ENCODE data around the gene TTC7B.

TTC7B gene

GRCh38 chr14:90541076-90541634 is 275.1 kb downstream of the TTC7B start:
- Histone ChIP-seq H3K4me2 (ENCODE audit: low read length) (no peak overlapping the region), H3K27ac (no peak overlapping the region)

DNA sequence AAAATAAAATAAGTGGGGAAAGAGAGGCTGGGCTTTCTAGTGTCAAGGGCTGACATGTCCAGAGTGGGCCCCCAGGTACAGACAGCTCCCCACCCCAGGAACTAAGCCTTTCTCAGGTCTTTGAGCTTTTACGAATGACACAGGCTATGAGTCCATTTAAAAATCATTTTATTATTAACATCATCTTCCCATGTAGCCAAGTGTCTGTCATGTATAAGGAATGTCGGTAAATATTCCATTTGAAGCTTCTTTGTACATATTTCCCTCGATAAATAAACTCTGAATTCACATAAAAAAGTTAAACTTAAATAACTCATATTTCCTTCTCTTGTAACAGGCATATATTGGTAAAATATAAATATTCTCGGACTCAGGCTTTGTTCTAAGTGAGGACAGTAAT is 275.8 kb downstream of the TTC7B start:
- no peak overlapping the region for H2AFZ ChIP-seq
- H3K4me3 ChIP-seq (ENCODE audit: low read depth, low read length), result no peak overlapping the region
- no peaks in the 10 kb centered on the region for H3K9me3 ChIP-seq (ENCODE audit: control insufficient read depth, low read length)
- no peaks in the 10 kb centered on the region for H3K79me2 ChIP-seq
- no peaks in the 10 kb centered on the region for H3K27me3 ChIP-seq (ENCODE audit: control insufficient read depth, insufficient read depth, low read length)
- H3K4me1 ChIP-seq, result peaks cover 19% of the 10 kb centered on the region
- H3K27ac ChIP-seq, result no peak overlapping the region
- TF ChIP-seq CTCF (IDR thresholded peaks at IDR 0.05), result no peak
- no peak overlapping the region for H3K9ac ChIP-seq
- H3K36me3 ChIP-seq (ENCODE audit: control insufficient read depth, insufficient read depth, low read length), result no peaks in the 10 kb centered on the region
- H3K4me2 ChIP-seq (ENCODE audit: low read length), result no peak overlapping the region

More at GRCh38 chr14:90541076-90541634, 275.1 kb downstream of the TTC7B start:
- H3K36me3 ChIP-seq (ENCODE audit: control insufficient read depth, insufficient read depth, low read length), result no peaks in the 10 kb centered on the region
- H3K27me3 ChIP-seq (ENCODE audit: control insufficient read depth, insufficient read depth, low read length), result no peaks in the 10 kb centered on the region
- H2AFZ ChIP-seq, result no peak overlapping the region
- no peak for TF ChIP-seq CTCF (IDR thresholded peaks at IDR 0.05)
- peaks cover 24% of the 10 kb centered on the region for H3K4me1 ChIP-seq
- H3K9ac ChIP-seq, result no peak overlapping the region
- no peaks in the 10 kb centered on the region for H3K79me2 ChIP-seq
- H3K4me3 ChIP-seq (ENCODE audit: low read depth, low read length), result no peak overlapping the region
- no peaks in the 10 kb centered on the region for H3K9me3 ChIP-seq (ENCODE audit: control insufficient read depth, low read length)

DNA sequence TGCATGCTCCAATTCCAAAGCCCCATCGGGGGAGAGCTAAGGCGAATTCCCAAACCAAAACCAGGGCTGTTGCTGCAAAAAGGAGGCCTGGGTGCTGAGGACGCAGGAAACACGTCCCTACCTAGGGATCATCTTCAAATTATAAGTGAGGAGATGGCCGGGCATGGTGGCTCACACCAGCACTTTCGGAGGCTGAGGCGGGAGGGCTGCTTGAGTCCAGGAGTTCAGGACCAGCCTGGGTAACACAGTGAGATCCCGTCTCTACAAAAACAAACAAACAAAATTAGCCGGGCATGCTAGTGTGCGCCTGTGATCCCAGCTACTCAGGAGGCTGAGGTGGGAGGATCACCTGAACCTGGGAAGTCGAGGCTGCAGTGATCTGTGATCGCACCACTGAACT is 276.2 kb downstream of the TTC7B start:
- Histone ChIP-seq H3K4me3 (ENCODE audit: low read depth, low read length) (no peak overlapping the region), H3K27ac (no peak overlapping the region), H3K36me3 (ENCODE audit: control insufficient read depth, insufficient read depth, low read length) (no peaks in the 10 kb centered on the region), H3K4me2 (ENCODE audit: low read length) (no peak overlapping the region), H3K27me3 (ENCODE audit: control insufficient read depth, insufficient read depth, low read length) (no peaks in the 10 kb centered on the region), H3K9me3 (ENCODE audit: control insufficient read depth, low read length) (no peaks in the 10 kb centered on the region), H3K4me1 (peaks cover 15% of the 10 kb centered on the region), H2AFZ (no peak overlapping the region), H3K9ac (no peak overlapping the region), H3K79me2 (no peaks in the 10 kb centered on the region)
- TF ChIP-seq CTCF (IDR thresholded peaks at IDR 0.05), result no peak

GRCh38 chr14:90539496-90539775 is 276.8 kb downstream of the TTC7B start:
- H3K27me3 ChIP-seq (ENCODE audit: control insufficient read depth, insufficient read depth, low read length), result no peaks in the 10 kb centered on the region
- H3K4me2 ChIP-seq (ENCODE audit: low read length), result no peak overlapping the region
- H3K4me1 ChIP-seq, result peaks cover 11% of the 10 kb centered on the region
- no peak overlapping the region for H3K27ac ChIP-seq
- no peaks in the 10 kb centered on the region for H3K36me3 ChIP-seq (ENCODE audit: control insufficient read depth, insufficient read depth, low read length)
- no peak overlapping the region for H3K4me3 ChIP-seq (ENCODE audit: low read depth, low read length)
- no peaks in the 10 kb centered on the region for H3K79me2 ChIP-seq
- no peak overlapping the region for H3K9ac ChIP-seq
- H3K9me3 ChIP-seq (ENCODE audit: control insufficient read depth, low read length), result no peaks in the 10 kb centered on the region
- no peak overlapping the region for H2AFZ ChIP-seq
- no peak for TF ChIP-seq CTCF (IDR thresholded peaks at IDR 0.05)

DNA sequence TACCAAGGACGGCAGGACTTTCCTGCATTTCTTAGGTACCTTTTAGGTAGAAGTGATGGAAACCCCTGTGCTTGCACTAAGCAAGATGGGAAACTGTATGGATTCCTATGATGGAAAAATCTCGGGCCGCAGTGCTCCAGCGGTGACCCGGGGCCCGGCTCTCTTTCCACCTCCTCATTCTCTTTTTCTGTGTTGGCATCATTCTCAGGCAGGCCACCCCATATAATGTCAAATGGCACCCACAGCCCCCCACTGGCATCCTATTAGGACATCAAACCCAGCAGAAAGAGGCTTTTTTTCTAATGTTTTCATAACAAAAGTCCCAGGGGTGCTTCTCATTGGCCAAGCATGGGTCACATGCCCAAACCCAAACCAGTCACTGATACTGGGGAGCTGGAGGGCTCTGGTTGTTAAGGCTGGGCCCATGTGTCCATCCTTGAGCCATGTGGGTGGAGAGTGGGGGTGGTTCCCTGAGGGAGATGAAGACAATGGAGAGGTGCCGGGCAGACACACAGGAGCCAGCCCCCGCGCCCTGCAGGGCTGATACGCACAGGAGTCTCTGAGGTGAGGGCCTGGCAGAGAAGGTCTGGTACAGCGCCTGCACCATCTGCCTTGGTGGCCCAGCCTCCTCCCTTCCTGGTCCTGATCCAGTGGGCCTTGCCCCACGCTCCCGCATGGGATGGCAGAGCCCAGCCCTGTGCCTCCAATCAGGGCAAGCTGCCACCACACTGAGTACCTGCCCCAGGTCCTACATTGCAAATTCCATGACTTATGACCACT is 277.3 kb downstream of the TTC7B start:
- Histone ChIP-seq H3K79me2 (no peaks in the 10 kb centered on the region), H2AFZ (no peak overlapping the region), H3K27ac (no peak overlapping the region), H3K27me3 (ENCODE audit: control insufficient read depth, insufficient read depth, low read length) (no peaks in the 10 kb centered on the region), H3K9me3 (ENCODE audit: control insufficient read depth, low read length) (no peaks in the 10 kb centered on the region), H3K4me3 (ENCODE audit: low read depth, low read length) (no peak overlapping the region), H3K4me1 (peaks cover 11% of the 10 kb centered on the region), H3K9ac (no peak overlapping the region), H3K36me3 (ENCODE audit: control insufficient read depth, insufficient read depth, low read length) (no peaks in the 10 kb centered on the region), H3K4me2 (ENCODE audit: low read length) (no peak overlapping the region)
- no peak for TF ChIP-seq CTCF (IDR thresholded peaks at IDR 0.05)

Data from parathyroid adenoma (tissue), 2 donors.